ENCODE data around the gene COX5A.

- TF ChIP-seq POLR2A (IDR thresholded peaks at IDR 0.05; ENCODE audit: extremely low read depth, insufficient read length) (no peak), CTCF (IDR thresholded peaks at IDR 0.05; ENCODE audit: low read depth, low read length) (no peak)
Measured at GRCh38 chr15:74982183-74982582, 44.3 kb upstream of the COX5A start.

Measured in NB4 (cell line).